Nephron progenitor cell (in vitro differentiated cells): ENCODE measurements around the gene DCUN1D2.

Source experiments
- DNase-seq: peaks from one replicate; pipeline ENCODE4 v3.0.0; 2021
- H3K27ac Mint-ChIP-seq: 2 replicates; pipeline ENCODE4 v1.8.0; 2021; ENCODE audit warnings: mild to moderate bottlenecking, moderate library complexity, mixed read lengths
- H3K27me3 Mint-ChIP-seq: 2 replicates; pipeline ENCODE4 v1.8.0; 2021; ENCODE audit warnings: mild to moderate bottlenecking, low read depth, mixed read lengths; ENCODE audit not compliant: poor library complexity
- H3K36me3 Mint-ChIP-seq: 2 replicates; pipeline ENCODE4 v1.8.0; 2021; ENCODE audit warnings: low read depth, mixed read lengths
- H3K4me1 Mint-ChIP-seq: 2 replicates; pipeline ENCODE4 v1.8.0; 2021; ENCODE audit warnings: mixed read lengths
- H3K4me3 Mint-ChIP-seq: 2 replicates; pipeline ENCODE4 v1.8.0; 2021; ENCODE audit warnings: mild to moderate bottlenecking, moderate library complexity, mixed read lengths
- H3K9me3 Mint-ChIP-seq: 2 replicates; pipeline ENCODE4 v1.8.0; 2021; ENCODE audit warnings: mild to moderate bottlenecking, moderate library complexity, mixed read lengths
- TF ChIP-seq, protein P1 (sequence below): fragments of 200-600 bp; sonication (generic); IDR thresholded peaks from 2 replicates; pipeline ENCODE4 v1.5.0; 2021; ENCODE audit warnings: antibody characterized with exemption

Gene DCUN1D2

DNA sequence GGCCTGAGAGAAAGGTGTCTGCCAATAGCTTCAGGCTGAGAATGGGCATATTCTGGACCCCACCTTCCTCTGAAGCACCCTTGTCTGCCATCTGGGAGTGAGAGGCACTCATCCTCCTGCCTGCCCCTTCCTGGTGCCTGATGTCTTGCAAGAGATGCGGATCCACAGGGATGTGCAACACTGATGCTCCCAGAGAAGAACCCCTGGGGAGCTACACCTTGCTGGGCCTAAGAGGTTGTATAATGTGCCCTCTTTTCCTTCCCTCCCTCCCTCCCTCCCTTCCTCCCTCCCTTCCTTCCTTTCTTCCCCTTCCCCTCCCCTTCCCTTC, 71.8 kb downstream of the DCUN1D2 start:
- H3K27me3 Mint-ChIP-seq = peaks cover 19% of the 10 kb centered on the region
- TF ChIP-seq, protein P1, sequence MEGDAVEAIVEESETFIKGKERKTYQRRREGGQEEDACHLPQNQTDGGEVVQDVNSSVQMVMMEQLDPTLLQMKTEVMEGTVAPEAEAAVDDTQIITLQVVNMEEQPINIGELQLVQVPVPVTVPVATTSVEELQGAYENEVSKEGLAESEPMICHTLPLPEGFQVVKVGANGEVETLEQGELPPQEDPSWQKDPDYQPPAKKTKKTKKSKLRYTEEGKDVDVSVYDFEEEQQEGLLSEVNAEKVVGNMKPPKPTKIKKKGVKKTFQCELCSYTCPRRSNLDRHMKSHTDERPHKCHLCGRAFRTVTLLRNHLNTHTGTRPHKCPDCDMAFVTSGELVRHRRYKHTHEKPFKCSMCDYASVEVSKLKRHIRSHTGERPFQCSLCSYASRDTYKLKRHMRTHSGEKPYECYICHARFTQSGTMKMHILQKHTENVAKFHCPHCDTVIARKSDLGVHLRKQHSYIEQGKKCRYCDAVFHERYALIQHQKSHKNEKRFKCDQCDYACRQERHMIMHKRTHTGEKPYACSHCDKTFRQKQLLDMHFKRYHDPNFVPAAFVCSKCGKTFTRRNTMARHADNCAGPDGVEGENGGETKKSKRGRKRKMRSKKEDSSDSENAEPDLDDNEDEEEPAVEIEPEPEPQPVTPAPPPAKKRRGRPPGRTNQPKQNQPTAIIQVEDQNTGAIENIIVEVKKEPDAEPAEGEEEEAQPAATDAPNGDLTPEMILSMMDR = no peak
- DNase-seq = no peak
- H3K27ac Mint-ChIP-seq = no peak overlapping the region
- peaks cover 13% of the 10 kb centered on the region for H3K36me3 Mint-ChIP-seq
- no peak overlapping the region for H3K4me3 Mint-ChIP-seq
- no peaks in the 10 kb centered on the region for H3K9me3 Mint-ChIP-seq
- H3K4me1 Mint-ChIP-seq = peaks cover 36% of the 10 kb centered on the region

DNA sequence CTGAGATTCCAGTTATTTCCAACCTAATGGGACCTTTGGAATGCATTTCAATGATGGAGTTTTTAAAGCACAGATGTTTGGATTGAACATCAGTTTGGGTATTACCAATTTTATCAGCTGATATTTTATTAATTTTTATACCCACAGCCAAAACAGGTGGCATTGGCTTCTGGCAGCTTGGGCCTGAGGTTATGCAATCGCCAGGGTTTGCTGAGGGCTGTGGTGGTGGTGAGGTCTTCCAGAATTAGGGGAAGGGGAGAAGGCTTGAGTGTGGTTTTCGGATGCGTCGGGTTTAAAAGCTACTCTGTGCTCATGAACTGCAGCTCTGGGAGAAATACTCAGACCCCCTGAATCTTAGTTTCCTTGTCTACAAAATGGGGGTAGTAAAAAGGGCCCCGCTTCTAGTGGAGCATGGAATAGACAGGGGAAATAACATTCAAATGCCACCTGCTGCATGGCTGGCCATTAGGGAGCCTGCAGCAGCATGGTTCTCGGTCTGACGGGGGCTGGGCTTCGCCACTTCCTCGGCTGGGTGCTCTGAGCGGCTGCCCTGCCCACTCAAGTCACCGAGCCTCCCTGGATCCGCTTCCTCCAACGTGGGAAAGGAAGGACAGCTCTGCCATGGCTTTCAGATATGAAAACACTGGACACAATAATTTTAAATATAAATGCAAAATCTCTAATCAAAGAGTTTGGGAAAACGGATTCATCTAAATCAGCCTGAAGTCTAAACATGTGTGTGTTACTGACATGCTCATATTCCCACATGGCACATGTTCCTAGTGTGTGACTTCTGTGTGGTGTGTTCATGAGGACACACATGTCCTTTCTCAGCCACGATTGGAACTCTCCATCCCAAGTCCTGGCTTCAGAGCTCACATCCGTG, 72.4 kb downstream of the DCUN1D2 start:
- Mint-ChIP-seq H3K4me1 (peaks cover 36% of the 10 kb centered on the region), H3K27ac (no peak overlapping the region), H3K27me3 (peaks cover 19% of the 10 kb centered on the region), H3K4me3 (no peak overlapping the region), H3K36me3 (peaks cover 16% of the 10 kb centered on the region), H3K9me3 (peaks cover 4% of the 10 kb centered on the region)
- no peak for DNase-seq
- TF ChIP-seq, protein P1 = no peak

DNA sequence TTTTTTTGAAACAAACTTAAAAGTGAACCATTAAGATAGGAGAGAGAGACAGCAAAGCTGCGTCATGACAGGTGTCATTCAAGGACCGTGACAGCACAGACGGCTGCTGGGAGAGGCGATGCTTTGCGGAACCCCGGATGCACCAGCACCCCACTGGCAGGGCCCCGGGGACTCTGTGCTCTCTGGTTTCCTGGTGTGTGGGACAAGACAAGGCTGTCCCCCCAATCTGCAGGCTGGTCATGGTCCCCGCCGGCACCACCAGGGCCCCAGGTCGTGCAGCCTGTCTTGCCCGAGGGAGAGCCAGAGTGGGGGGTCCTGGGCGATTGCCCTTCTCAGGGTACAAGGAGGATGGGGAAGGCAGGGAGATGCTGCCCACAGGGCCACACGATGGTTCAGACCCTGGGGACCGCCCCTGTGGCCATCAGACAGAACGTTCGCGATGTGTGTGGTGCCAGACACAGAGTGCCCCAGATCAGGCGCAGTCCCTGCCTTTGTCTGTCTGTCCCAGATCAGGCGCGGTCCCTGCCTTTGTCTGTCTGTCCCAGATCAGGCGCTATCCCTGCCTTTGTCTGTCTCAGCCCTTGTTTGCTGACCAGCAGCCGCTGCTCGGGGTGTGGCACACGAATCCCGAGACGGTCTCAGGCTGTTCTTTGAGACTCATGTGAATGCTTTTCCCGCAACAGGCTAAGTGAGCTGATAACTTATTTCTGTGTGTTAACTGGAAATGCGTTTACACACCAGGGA, 73.3 kb downstream of the DCUN1D2 start:
- Mint-ChIP-seq H3K4me3 (no peak overlapping the region), H3K27ac (no peak overlapping the region), H3K4me1 (peaks cover 28% of the 10 kb centered on the region), H3K36me3 (peaks cover 18% of the 10 kb centered on the region), H3K9me3 (peaks cover 6% of the 10 kb centered on the region), H3K27me3 (peaks cover 19% of the 10 kb centered on the region)
- TF ChIP-seq, protein P1 = no peak
- DNase-seq = no peak

DNA sequence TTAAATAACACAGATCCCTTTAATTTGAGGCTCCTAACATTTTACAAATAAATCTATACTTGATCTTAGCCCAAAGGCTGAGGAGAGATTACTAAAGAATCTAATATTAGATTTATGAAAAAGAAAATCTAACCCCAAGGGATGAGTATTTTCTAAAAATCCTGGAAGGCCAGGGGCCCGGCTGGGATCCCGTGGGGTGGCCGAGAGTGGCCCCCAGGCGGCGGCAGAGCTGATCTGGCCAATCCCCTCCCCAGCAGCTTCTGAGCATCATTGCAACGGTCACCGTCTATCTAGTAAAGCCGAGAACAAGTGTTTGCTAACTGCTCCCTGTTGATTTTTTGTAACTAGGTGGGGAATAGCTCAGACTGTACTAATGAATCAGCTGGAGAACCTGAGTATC, 74.7 kb downstream of the DCUN1D2 start:
- no peak overlapping the region for H3K4me3 Mint-ChIP-seq
- H3K27me3 Mint-ChIP-seq = peaks cover 19% of the 10 kb centered on the region
- peaks cover 18% of the 10 kb centered on the region for H3K36me3 Mint-ChIP-seq
- peaks cover 13% of the 10 kb centered on the region for H3K9me3 Mint-ChIP-seq
- H3K27ac Mint-ChIP-seq = no peak overlapping the region
- TF ChIP-seq, protein P1 = no peak
- peaks cover 28% of the 10 kb centered on the region for H3K4me1 Mint-ChIP-seq
- no peak for DNase-seq

DNA sequence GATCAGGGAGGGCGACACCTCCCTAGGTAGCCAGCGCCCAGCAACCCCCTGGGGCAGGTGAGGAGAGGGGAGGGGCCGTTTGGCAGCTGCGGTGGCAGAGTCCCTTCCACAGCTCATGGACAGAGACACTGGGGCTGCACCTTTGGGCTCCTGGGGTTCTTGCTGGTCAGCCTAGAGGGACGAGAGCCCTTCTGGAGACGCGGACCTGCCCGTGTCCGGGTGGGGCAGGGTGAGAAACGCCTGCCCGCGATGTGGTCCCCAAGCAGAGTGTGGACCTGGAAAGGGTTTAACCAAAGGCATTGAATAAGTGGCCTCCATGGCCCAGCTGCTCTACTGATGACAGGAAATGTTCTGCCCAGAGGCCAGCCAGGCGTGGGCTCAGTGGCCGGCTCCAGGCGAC, 75.5 kb downstream of the DCUN1D2 start:
- TF ChIP-seq, protein P1 = no peak
- Mint-ChIP-seq H3K4me3 (no peak overlapping the region), H3K27ac (no peak overlapping the region), H3K27me3 (peaks cover 16% of the 10 kb centered on the region), H3K9me3 (peaks cover 14% of the 10 kb centered on the region), H3K36me3 (peaks cover 14% of the 10 kb centered on the region), H3K4me1 (peaks cover 36% of the 10 kb centered on the region)
- no peak for DNase-seq
